HCT116 (cell line): Measurements from ENCODE around the gene DIPK1B.

Experiments
- POLR2AphosphoS5 ChIP-seq: IDR thresholded peaks from 2 replicates; pipeline ENCODE4 v1.6.1; 2011; ENCODE audit warnings: mild to moderate bottlenecking, low read depth, low read length, moderate library complexity
- TF ChIP-seq, protein P1 (sequence below): IDR thresholded peaks from 2 replicates; pipeline ENCODE4 v1.6.1; 2011; ENCODE audit warnings: mild to moderate bottlenecking, low read length, moderate library complexity; ENCODE audit not compliant: insufficient replicate concordance; ENCODE audit errors: extremely low read depth
- TF ChIP-seq, protein P2 (sequence below), 3 experiments: fragments of 200-600 bp in 1 of 3; sonication (generic) in 1 of 3; IDR thresholded peaks in 2 of 3; conservative IDR thresholded peaks in 1 of 3; 2 replicates each; pipeline ENCODE4 v1.5.1; 2012 to 2017; ENCODE audit warnings: low read depth in 2 of 3, low read length in 2 of 3, antibody characterized with exemption in 1 of 3, borderline replicate concordance in 1 of 3, control low read depth in 1 of 3, mild to moderate bottlenecking in 1 of 3, mixed read lengths in 1 of 3, mixed run types in 1 of 3, moderate library complexity in 1 of 3; ENCODE audit not compliant: insufficient read depth in 1 of 3

DNA sequence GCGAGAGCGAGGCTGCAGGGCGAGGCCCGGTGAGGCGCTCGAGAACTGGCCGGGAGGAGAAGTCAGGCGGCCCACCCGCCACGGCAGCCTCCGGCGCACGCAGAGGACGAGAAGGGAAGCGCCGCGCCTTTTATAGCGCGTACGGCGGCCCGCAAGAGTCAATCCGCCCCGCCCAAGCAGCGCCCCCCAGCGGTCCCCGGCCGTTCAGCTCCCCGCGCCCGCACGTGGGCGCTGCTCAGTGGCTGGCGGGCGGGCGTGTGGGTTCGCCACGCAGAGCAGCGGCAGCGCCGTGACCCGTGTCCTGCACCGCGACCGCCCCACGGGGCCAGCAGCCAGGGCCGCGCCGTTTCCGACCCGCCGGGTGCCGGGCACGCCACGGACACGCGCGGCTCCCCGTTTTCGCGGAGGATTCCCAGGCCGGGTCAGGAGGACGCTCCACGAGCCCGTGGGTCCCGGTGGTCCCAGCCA is 15.7 kb downstream of the DIPK1B start:
- peak; percentile 100 for TF ChIP-seq POLR2AphosphoS5
- TF ChIP-seq, protein P1, sequence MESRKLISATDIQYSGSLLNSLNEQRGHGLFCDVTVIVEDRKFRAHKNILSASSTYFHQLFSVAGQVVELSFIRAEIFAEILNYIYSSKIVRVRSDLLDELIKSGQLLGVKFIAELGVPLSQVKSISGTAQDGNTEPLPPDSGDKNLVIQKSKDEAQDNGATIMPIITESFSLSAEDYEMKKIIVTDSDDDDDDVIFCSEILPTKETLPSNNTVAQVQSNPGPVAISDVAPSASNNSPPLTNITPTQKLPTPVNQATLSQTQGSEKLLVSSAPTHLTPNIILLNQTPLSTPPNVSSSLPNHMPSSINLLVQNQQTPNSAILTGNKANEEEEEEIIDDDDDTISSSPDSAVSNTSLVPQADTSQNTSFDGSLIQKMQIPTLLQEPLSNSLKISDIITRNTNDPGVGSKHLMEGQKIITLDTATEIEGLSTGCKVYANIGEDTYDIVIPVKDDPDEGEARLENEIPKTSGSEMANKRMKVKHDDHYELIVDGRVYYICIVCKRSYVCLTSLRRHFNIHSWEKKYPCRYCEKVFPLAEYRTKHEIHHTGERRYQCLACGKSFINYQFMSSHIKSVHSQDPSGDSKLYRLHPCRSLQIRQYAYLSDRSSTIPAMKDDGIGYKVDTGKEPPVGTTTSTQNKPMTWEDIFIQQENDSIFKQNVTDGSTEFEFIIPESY: peak; percentile 90
- TF ChIP-seq, protein P2, sequence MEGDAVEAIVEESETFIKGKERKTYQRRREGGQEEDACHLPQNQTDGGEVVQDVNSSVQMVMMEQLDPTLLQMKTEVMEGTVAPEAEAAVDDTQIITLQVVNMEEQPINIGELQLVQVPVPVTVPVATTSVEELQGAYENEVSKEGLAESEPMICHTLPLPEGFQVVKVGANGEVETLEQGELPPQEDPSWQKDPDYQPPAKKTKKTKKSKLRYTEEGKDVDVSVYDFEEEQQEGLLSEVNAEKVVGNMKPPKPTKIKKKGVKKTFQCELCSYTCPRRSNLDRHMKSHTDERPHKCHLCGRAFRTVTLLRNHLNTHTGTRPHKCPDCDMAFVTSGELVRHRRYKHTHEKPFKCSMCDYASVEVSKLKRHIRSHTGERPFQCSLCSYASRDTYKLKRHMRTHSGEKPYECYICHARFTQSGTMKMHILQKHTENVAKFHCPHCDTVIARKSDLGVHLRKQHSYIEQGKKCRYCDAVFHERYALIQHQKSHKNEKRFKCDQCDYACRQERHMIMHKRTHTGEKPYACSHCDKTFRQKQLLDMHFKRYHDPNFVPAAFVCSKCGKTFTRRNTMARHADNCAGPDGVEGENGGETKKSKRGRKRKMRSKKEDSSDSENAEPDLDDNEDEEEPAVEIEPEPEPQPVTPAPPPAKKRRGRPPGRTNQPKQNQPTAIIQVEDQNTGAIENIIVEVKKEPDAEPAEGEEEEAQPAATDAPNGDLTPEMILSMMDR (IDR thresholded peaks at IDR 0.05 in 2 of 3, conservative IDR thresholded peaks at IDR 0.05 in 1 of 3; ENCODE audit: borderline replicate concordance in 1 of 3, insufficient read depth in 1 of 3, low read depth in 2 of 3, low read length in 2 of 3): peak in 2 of 3 experiments; percentile 71 to 85; a peak in 4 of 6 replicates
